ENCODE measurements around the gene FRMD5.

The FRMD5 gene

GRCh38 chr15:43931119-43931518, 264.0 kb downstream of the FRMD5 start:
- Histone ChIP-seq H3K9me2 (replicated peaks; ENCODE audit: control insufficient read depth, low read length) (no peaks in the 10 kb centered on the region), H3K9me3 (ENCODE audit: control insufficient read depth, insufficient read depth, low read length) (no peaks in the 10 kb centered on the region), H3K36me3 (ENCODE audit: control insufficient read depth, low read length) (no peaks in the 10 kb centered on the region), H3K79me2 (ENCODE audit: control insufficient read depth, low read length) (no peaks in the 10 kb centered on the region), H3K27me3 (ENCODE audit: control insufficient read depth, low read length) (peaks cover 42% of the 10 kb centered on the region), H3K4me2 (ENCODE audit: low read length) (no peak overlapping the region), H3K4me3 (ENCODE audit: low read length) (no peak overlapping the region), H4K20me1 (ENCODE audit: control insufficient read depth, insufficient read depth, low read depth, low read length) (no peaks in the 10 kb centered on the region), H3K27ac (ENCODE audit: low read depth, low read length) (no peak overlapping the region), H3K4me1 (ENCODE audit: control insufficient read depth, low read length) (0 out of 2 replicates have a peak, but pooled peaks cover 3% of the 10 kb centered on the region), H3F3A (ENCODE audit: control insufficient read depth, insufficient read depth) (no peaks in the 10 kb centered on the region)
- no peak for TF ChIP-seq EZH2phosphoT487 (IDR thresholded peaks at IDR 0.05; ENCODE audit: borderline replicate concordance, low read length)
- TF ChIP-seq, protein P1, sequence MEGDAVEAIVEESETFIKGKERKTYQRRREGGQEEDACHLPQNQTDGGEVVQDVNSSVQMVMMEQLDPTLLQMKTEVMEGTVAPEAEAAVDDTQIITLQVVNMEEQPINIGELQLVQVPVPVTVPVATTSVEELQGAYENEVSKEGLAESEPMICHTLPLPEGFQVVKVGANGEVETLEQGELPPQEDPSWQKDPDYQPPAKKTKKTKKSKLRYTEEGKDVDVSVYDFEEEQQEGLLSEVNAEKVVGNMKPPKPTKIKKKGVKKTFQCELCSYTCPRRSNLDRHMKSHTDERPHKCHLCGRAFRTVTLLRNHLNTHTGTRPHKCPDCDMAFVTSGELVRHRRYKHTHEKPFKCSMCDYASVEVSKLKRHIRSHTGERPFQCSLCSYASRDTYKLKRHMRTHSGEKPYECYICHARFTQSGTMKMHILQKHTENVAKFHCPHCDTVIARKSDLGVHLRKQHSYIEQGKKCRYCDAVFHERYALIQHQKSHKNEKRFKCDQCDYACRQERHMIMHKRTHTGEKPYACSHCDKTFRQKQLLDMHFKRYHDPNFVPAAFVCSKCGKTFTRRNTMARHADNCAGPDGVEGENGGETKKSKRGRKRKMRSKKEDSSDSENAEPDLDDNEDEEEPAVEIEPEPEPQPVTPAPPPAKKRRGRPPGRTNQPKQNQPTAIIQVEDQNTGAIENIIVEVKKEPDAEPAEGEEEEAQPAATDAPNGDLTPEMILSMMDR (IDR thresholded peaks at IDR 0.05; ENCODE audit: low read depth, low read length, poor library complexity, severe bottlenecking) = no peak

GRCh38 chr15:43930556-43930955, 264.5 kb downstream of the FRMD5 start:
- H3K27ac ChIP-seq (ENCODE audit: low read depth, low read length) = no peak overlapping the region
- H4K20me1 ChIP-seq (ENCODE audit: control insufficient read depth, insufficient read depth, low read depth, low read length) = no peaks in the 10 kb centered on the region
- H3F3A ChIP-seq (ENCODE audit: control insufficient read depth, insufficient read depth) = no peaks in the 10 kb centered on the region
- H3K36me3 ChIP-seq (ENCODE audit: control insufficient read depth, low read length) = no peaks in the 10 kb centered on the region
- H3K27me3 ChIP-seq (ENCODE audit: control insufficient read depth, low read length) = peaks cover 48% of the 10 kb centered on the region
- H3K4me2 ChIP-seq (ENCODE audit: low read length) = no peak overlapping the region
- no peak overlapping the region for H3K4me3 ChIP-seq (ENCODE audit: low read length)
- no peaks in the 10 kb centered on the region for H3K79me2 ChIP-seq (ENCODE audit: control insufficient read depth, low read length)
- no peaks in the 10 kb centered on the region for H3K9me2 ChIP-seq (replicated peaks; ENCODE audit: control insufficient read depth, low read length)
- TF ChIP-seq, protein P1 (IDR thresholded peaks at IDR 0.05; ENCODE audit: low read depth, low read length, poor library complexity, severe bottlenecking) = no peak
- TF ChIP-seq EZH2phosphoT487 (IDR thresholded peaks at IDR 0.05; ENCODE audit: borderline replicate concordance, low read length) = no peak
- 0 out of 2 replicates have a peak, but pooled peaks cover 3% of the 10 kb centered on the region for H3K4me1 ChIP-seq (ENCODE audit: control insufficient read depth, low read length)
- no peaks in the 10 kb centered on the region for H3K9me3 ChIP-seq (ENCODE audit: control insufficient read depth, insufficient read depth, low read length)

GRCh38 chr15:43930079-43930478, 265.0 kb downstream of the FRMD5 start:
- Histone ChIP-seq H3K4me2 (ENCODE audit: low read length) (no peak overlapping the region), H3K4me1 (ENCODE audit: control insufficient read depth, low read length) (0 out of 2 replicates have a peak, but pooled peaks cover 3% of the 10 kb centered on the region), H3K36me3 (ENCODE audit: control insufficient read depth, low read length) (no peaks in the 10 kb centered on the region)

DNA sequence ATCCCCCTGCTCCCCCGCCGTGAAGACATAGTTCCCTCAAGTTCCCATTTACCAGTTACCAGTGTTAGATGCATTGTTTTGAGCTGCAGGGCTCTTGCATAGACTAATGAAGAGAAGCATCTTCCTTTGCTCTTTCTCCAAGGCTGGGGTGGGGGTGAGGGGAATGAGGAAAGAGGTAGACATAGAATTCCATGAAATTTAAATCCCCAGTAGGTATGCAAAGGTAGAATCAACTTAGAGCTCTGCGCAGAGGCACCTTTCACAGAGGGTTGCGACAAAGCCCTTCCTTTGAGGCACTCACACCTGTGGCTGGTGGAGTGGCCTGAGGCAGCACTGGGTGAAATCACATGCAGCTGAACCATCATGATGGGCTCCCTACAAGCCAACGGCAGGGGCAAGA, 266.9 kb downstream of the FRMD5 start:
- H3K4me2 ChIP-seq (ENCODE audit: low read length) = no peak overlapping the region
- no peaks in the 10 kb centered on the region for H3K79me2 ChIP-seq (ENCODE audit: control insufficient read depth, low read length)
- no peaks in the 10 kb centered on the region for H4K20me1 ChIP-seq (ENCODE audit: control insufficient read depth, insufficient read depth, low read depth, low read length)
- H3F3A ChIP-seq (ENCODE audit: control insufficient read depth, insufficient read depth) = no peaks in the 10 kb centered on the region
- no peak overlapping the region for H3K4me3 ChIP-seq (ENCODE audit: low read length)
- H3K27me3 ChIP-seq (ENCODE audit: control insufficient read depth, low read length) = peaks cover 47% of the 10 kb centered on the region
- H3K9me3 ChIP-seq (ENCODE audit: control insufficient read depth, insufficient read depth, low read length) = no peaks in the 10 kb centered on the region
- 0 out of 2 replicates have a peak, but pooled peaks cover 3% of the 10 kb centered on the region for H3K4me1 ChIP-seq (ENCODE audit: control insufficient read depth, low read length)
- H3K9me2 ChIP-seq (replicated peaks; ENCODE audit: control insufficient read depth, low read length) = no peaks in the 10 kb centered on the region
- TF ChIP-seq EZH2phosphoT487 (IDR thresholded peaks at IDR 0.05; ENCODE audit: borderline replicate concordance, low read length) = no peak
- TF ChIP-seq, protein P1 (IDR thresholded peaks at IDR 0.05; ENCODE audit: low read depth, low read length, poor library complexity, severe bottlenecking) = no peak
- H3K36me3 ChIP-seq (ENCODE audit: control insufficient read depth, low read length) = no peaks in the 10 kb centered on the region
- H3K27ac ChIP-seq (ENCODE audit: low read depth, low read length) = no peak overlapping the region

More at GRCh38 chr15:43930079-43930478, 265.0 kb downstream of the FRMD5 start:
- no peak overlapping the region for H3K4me3 ChIP-seq (ENCODE audit: low read length)
- peaks cover 51% of the 10 kb centered on the region for H3K27me3 ChIP-seq (ENCODE audit: control insufficient read depth, low read length)
- H4K20me1 ChIP-seq (ENCODE audit: control insufficient read depth, insufficient read depth, low read depth, low read length) = no peaks in the 10 kb centered on the region
- H3K9me2 ChIP-seq (replicated peaks; ENCODE audit: control insufficient read depth, low read length) = no peaks in the 10 kb centered on the region
- TF ChIP-seq EZH2phosphoT487 (IDR thresholded peaks at IDR 0.05; ENCODE audit: borderline replicate concordance, low read length) = no peak
- H3K79me2 ChIP-seq (ENCODE audit: control insufficient read depth, low read length) = no peaks in the 10 kb centered on the region
- H3K9me3 ChIP-seq (ENCODE audit: control insufficient read depth, insufficient read depth, low read length) = no peaks in the 10 kb centered on the region
- no peaks in the 10 kb centered on the region for H3F3A ChIP-seq (ENCODE audit: control insufficient read depth, insufficient read depth)
- H3K27ac ChIP-seq (ENCODE audit: low read depth, low read length) = no peak overlapping the region
